GM19238 (cell line): ENCODE measurements around the gene FBXL13.
"Not testable (repeated sequence)": the region's sequence is repeated elsewhere in the genome, so short reads cannot be mapped to it uniquely, and the experiment has no call there.

Source experiments
- DNase-seq: peaks from one replicate; pipeline ENCODE4 v3.0.0; 2011; ENCODE audit warnings: low spot score; ENCODE audit not compliant: insufficient read length

Gene FBXL13

GRCh38 chr7:103079836-103080235, 5.2 kb upstream of the FBXL13 start:
- no peak for DNase-seq

- DNase-seq: not testable (repeated sequence)
Observed at GRCh38 chr7:103078226-103078625, 3.6 kb upstream of the FBXL13 start.

GRCh38 chr7:103077318-103077717, 2.7 kb upstream of the FBXL13 start:
- DNase-seq: no peak

GRCh38 chr7:103076764-103077163, 2.2 kb upstream of the FBXL13 start:
- DNase-seq: no peak

GRCh38 chr7:103075337-103075918, 832 bp upstream of the FBXL13 start:
- peak; percentile 57 for DNase-seq

GRCh38 chr7:103073989-103074518, 542 bp downstream of the FBXL13 start:
- DNase-seq: no peak

GRCh38 chr7:103071000-103071399, 3.6 kb downstream of the FBXL13 start:
- DNase-seq: no peak

- DNase-seq: no peak
Observed at GRCh38 chr7:103068414-103069403, 5.9 kb downstream of the FBXL13 start.

- DNase-seq: peak; percentile 16
Observed at GRCh38 chr7:103065667-103066066, 8.9 kb downstream of the FBXL13 start.

- DNase-seq: no peak
Observed at GRCh38 chr7:103063895-103064294, 10.7 kb downstream of the FBXL13 start.

GRCh38 chr7:103059471-103059870, 15.1 kb downstream of the FBXL13 start:
- DNase-seq: no peak

- no peak for DNase-seq
Observed at GRCh38 chr7:103058122-103058521, 16.5 kb downstream of the FBXL13 start.

GRCh38 chr7:103056006-103056405, 18.6 kb downstream of the FBXL13 start:
- DNase-seq: not testable (repeated sequence)

GRCh38 chr7:103051519-103051918, 23.1 kb downstream of the FBXL13 start:
- no peak for DNase-seq

GRCh38 chr7:103048833-103049232, 25.8 kb downstream of the FBXL13 start:
- no peak for DNase-seq

GRCh38 chr7:103041815-103042214, 32.8 kb downstream of the FBXL13 start:
- not testable (repeated sequence) for DNase-seq

- DNase-seq: not testable (repeated sequence)
Observed at GRCh38 chr7:103037823-103038739, 36.5 kb downstream of the FBXL13 start.

GRCh38 chr7:103037476-103037822, 37.1 kb downstream of the FBXL13 start:
- DNase-seq: no peak

- not testable (repeated sequence) for DNase-seq
Observed at GRCh38 chr7:103034318-103034717, 40.3 kb downstream of the FBXL13 start.

- DNase-seq: no peak
Observed at GRCh38 chr7:103031781-103032180, 42.8 kb downstream of the FBXL13 start.

GRCh38 chr7:103031024-103031423, 43.6 kb downstream of the FBXL13 start:
- DNase-seq: no peak
